ENCODE results near the gene TAOK1.
"Not testable (repeated sequence)": the region's sequence is repeated elsewhere in the genome, so short reads cannot be mapped to it uniquely, and the experiment has no call there.

The TAOK1 gene

DNA sequence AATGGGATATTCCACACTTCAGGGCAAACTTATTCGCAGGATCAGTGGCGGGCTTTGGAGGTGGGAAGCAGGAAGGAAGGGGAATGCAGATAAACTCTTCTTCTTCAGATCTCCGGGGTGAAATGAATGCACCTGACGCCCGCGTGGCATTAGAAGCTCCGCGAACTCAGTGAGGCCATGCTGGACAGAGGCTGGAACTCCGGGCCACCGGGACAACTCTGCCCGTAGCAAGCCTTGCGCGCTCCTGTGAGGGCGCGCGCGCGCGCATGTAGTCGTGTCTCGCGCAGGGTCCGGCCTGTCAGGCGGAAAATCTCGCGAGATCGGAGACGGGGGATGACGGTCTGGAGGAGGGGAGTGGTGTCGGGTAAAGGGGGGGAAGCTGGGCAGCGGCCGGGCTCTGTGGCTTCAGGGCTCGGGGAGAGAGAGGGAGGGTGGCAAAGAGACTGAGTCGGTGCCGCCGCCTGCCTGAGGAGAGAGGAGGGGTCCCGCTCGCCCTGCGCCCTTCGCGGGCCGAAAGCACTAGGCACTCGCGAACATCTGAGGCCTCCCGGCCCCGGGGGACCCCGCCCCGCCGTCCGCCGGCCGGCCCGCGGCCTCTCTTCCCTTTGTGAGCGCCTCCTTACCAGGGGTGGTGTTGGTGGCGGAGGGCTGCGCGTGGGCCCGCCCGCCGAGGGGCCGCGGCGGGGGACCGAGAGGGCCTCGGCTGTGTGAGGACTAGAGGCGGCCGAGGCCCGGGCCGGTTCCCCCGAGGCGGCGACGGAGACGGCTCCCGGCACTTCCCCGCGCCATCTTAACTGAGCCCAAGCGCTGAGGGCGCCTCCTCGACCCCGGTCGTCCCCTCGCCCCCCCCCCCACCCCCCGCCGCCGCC is at the start of gene TAOK1:
TSS of gene TAOK1 (plus strand) at position 382 of the 869 bp plus-strand sequence. CDS start 61,186 bp downstream, outside the sequence.
- intact Hi-C loops (cut with DNase I): loop anchor here (2.0 to 5.0 kb wide), 2 partner anchors 13 to 98 kb away; partner anchors contain the start of gene NUFIP2

DNA sequence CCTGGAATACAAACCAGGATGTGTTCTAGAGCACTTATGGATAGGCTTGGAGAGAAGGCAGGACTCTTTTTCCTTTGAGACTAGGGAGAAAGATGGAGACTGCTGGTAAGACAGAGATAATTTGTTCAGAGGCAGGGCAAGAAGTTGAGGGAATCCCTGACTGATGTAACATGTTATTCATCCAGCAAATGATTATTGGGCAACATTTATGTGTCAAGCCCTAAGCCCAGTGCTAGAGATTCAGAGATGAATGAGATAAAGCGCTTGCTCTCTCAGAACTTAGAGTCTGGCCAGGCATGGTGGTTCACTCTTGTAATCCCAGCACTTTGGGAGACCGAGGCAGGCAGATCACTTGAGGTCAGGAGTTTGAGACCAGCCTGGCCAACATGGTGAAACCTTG is 48.4 kb upstream of the TAOK1 start:
- intact Hi-C loops (cut with DNase I): no loop called here
- no peak for DNase-seq

More for the DNA sequence above, at the start of gene TAOK1:
- DNase-seq: peak; percentile 98 to 100 (median 99)

DNA sequence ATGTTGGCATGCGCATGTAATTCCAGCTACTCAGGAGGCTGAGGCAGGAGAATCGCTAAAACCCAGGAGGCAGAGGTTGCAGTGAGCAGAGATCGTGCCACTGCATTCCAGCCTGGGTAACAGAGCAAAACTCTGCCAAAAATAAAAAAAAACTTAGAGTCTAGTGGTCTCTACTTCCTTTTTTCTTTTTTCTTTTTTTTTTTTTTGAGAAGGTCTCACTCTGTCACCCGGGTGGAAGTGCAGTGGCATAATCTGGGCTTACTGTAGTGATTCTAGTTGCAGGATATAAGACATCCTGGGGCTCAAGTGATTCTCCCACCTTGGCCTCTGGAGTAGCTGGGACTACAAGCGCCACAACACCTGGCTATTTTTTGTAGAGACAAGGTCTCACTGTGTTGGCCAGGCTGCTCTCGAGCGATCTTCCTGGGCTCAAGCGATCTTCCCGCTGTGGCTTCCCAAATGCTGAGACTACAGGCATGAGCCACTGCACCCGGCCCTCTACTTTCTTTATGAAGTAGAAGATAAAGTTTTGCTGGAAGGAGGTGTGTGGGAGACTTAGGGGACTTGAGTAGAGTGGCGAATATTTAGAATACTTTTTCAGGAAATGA is 47.9 kb upstream of the TAOK1 start:
- intact Hi-C loops (cut with DNase I): no loop called here
- no peak for DNase-seq

DNA sequence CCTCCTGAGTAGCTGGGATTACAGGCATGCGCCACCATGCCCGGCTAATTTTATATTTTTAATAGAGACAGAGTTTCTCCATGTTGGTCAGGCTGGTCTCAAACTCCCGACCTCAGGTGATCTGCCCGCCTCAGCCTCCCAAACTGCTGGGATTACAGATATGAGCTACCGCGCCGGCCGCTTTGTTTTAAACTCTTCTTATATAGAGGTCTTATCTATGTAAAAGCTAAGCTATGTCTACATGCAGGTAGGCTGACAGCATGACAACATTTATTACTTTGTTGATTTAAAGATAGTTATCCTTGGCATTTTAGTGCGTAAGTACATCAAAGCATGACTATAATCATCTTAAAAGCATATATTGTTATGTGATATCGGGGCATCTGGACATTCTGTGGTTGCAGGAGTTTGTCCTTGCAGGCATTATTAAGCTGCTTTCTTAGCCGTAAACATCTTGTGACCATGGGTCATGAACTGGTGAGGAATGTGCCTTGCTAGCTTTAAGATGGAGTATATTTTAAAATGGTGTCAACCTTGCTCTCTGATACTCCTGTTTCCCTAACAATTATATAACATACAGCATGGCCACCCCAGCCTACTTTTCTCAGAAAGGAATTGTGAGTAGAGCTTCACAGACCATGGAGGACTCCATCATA is 45.8 kb upstream of the TAOK1 start:
- no peak for DNase-seq
- intact Hi-C loops (cut with DNase I): no loop called here

DNA sequence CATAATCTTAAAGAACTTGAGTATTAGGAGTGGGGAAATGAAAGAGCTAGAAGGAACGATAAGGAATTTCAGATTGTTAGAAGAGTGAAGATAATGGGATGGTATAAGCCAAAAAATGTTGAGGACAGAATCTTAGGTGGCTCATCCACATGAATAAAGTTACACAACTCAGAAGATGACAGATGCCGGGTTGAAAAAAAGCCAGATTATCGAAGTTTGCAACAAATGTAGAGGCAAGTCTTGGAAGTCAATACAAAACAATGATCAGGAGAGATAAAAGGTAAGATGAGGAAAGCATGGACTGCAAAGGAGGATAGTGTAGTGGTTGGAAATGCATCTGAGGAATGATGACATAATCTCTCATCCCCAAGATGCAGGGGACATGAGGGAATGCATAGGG is 45.1 kb upstream of the TAOK1 start:
- DNase-seq: no peak
- intact Hi-C loops (cut with DNase I): no loop called here

DNA sequence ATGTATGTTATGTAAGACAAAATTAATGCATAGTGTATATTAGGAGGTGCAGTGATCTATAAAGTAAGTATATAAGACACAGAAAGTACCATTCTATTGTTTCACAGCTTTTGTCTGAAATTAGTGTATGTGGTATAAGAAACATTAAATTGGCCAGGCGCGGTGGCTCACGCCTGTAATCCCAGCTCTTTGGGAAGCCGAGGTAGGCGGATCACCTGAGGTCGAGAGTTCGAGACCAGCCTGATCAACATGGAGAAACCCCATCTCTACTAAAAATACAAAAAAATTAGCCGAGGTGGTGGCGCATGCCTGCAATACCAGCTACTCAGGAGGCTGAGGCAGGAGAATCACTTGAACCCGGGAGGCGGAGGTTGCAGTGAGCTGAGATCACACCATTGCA is 44.7 kb upstream of the TAOK1 start:
- DNase-seq; intact Hi-C loops (cut with DNase I): not testable (repeated sequence)

DNA sequence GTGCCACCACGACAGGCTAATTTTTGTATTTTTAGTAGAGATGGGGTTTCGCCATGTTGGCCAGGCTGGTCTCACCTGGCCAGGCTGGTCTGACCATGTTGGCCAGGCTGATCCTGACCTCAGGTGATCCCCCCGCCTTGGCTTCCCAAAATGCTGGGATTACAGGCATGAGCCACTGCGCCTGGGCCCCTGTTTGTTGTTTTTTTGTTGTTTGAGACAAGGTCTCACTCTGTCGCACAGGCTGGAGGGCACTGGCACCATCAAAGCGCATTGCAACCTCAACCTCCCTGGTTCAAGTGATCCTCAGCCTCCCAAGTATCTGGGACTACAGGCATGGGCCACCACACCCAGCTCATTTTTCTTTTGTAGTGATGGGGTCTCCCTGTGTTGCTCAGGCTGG is 43.7 kb upstream of the TAOK1 start:
- DNase-seq: no peak
- intact Hi-C loops (cut with DNase I): no loop called here

DNA sequence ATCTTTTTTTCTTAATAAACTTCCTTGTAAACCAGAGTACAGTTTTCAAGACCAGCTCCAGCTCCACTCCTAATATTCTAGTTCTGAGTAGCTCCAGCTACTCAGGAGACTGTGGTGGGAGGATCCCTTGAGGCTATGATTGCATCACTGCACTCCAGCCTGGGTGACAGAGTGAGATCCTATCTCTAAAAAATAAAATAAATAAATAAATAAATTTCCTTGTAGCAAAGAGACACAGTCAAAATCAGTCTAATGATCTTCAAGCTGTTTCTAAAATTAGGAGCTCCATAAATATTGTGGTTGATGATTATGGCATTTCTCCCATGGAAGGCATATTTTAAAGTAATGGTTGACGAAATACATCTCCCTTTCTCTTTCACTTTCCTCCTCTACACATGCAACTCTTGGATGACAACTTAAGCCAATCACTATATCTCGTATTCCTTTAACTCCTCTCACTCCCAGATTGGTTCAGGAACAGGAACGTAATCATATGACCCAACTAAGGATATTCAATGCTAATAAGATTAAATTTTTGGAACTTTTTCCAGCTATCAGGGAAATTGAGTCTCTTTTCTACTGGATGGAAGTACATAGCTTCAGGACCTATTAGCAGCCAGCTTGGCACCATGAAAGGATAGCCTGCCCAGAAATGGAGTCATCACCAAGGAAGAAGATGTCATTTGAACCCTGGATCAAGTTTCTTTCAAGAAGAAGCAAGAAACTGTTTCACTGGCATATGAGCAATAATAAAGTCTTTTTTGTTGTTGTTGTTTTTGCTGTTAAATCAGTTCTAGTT is 42.1 kb upstream of the TAOK1 start:
- DNase-seq: no peak
- intact Hi-C loops (cut with DNase I): no loop called here

DNA sequence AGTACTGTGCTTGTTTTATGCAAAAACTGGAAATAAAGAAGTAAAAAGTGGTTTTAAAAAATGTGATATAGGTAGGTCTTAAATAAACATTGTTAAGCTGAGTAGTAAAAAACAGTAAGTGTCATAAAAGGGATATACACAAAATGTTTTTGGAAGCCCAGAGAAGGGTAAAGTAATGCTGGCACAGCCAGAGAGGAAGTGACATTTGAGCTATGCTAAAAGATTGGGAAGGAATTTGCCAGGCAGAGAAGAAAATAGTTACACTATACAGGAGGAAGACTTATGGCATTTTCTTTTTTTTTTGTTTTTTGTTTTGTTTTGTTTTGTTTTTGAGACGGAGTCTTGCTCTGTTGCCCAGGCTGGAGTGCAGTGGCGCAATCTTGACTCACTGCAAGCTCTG is 40.8 kb upstream of the TAOK1 start:
- intact Hi-C loops (cut with DNase I): no loop called here
- DNase-seq: no peak

DNA sequence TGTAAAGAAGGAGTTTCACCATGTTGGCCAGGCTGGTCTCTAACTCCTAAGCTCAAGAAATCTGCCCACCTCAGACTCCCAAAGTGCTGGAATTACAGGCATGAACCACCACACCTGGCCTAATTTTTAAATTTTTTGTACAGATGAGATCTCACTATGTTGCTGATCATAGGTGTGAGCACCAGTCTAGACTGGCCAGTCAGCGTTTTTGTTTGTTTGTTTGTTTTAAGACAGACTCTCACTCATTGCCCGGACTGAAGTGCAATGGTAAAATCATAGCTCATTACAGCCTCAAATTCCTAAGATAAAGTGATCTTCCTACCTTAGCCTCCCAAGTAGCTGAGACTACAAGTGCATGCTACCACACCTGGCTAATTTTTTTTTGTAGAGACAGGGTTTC is 38.0 kb upstream of the TAOK1 start:
- intact Hi-C loops (cut with DNase I): no loop called here
- no peak for DNase-seq

DNA sequence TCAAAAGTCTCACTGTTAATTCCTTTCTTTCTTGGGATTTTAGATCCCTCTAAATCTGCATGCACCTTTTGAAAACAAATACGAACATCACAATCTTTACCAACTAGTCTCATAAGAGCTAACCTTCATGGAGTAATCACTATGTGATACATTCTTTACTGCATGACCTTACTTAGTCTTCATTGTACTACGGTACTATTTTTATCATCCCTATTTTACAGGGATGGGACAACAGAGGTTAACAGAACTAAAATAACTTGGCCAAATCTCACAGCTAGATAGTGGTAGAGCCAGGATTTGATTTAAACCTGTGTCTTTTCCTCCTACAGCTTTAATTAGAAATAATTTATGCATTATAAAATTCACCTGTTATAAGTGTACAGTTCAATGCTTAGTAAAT is 32.9 kb upstream of the TAOK1 start:
- intact Hi-C loops (cut with DNase I): no loop called here
- DNase-seq: no peak

DNA sequence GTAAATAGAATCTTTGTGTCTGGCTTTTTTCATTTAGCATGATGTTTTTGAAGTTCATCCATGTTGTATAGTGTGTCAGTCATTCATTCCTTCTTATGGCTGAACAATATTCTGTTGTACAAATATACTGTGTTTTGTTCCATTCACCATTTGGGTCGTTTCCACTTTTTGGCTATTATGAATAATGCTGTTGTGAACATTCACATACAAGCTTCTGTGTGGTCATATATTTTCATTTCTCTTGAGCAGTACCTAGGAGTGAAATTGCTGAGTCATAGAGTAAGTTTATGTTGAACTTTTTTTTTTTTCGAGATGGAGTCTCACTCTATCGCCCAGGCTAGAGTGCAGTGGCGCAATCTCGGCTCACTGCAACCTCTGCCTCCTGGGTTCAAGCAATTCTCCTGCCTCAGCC is 32.3 kb upstream of the TAOK1 start:
- no peak for DNase-seq
- intact Hi-C loops (cut with DNase I): no loop called here

DNA sequence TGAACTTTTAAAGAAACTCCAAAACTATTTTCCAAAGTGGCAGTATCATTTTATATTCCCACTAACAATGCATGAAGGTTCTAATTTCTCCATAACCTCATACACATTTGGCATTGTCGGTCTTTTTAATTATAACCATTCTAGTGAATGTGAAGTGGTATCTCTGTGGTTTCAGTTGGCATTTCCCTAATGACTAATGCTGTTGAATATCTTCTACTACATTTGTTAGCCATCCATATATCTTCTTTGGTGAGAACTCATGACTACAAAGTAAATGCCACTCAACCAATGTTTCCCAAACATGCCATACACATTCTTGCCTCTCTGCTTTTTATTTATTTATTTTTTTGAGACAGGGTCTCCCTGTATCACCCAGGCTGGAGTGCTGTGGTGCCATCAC is 31.7 kb upstream of the TAOK1 start:
- no peak for DNase-seq
- intact Hi-C loops (cut with DNase I): no loop called here

DNA sequence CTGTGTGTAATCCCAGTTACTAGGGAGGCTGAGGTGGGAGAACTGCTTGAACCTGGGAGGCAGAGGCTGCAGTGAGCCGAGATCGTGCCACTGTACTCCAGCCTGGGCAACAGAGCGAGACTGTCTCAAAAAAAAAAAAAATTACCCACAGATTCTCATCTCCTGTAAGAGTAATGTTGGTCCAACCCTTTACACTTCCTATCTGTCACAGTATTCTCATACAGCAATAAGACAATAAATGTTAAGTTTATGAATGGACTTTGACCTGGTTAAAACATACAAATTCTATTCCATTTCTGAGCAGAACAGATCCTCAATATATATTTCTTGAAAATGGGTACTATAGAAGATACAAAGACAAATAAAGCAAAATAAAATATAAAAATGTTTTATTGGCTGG is 30.4 kb upstream of the TAOK1 start:
- no peak for DNase-seq
- intact Hi-C loops (cut with DNase I): no loop called here

DNA sequence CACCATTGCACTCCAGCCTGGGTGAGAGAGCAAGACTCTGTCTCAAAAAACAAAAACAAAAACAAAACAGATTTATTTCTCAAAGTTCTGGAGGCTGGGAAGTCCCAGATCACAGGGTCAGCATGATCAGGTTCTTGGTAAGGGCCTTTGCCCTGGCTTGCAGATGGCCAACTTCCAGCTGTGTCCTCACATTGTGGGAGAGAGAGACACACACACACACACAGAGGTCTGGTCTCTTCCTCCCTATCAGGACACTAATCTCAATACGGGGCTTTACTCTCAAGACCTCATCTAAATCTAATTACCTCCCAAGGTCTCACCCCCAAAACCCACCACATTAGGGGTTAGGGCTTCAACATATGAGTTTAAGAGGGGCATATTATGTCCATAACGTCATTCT is 26.4 kb upstream of the TAOK1 start:
- intact Hi-C loops (cut with DNase I): no loop called here

DNA sequence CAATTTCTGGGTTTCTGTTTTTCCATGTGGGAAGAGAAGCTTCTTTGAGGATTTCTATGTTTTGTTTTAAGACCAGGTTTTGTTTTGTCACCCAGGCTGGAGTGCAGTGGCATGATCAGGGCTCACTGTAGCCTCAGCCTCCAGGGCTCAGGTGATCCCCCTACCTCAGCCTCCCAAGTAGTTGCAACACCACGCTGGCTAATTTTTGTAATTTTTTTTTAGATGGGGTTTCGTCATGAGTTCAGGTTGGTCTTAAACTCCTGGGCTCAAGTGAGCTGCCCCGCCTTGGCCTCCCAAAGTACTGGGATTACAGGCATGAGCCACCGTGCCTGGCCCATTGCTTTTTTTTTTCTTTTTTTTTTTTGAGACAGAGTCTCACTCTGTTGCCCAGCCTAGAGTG is 25.5 kb upstream of the TAOK1 start:
- DNase-seq: no peak
- intact Hi-C loops (cut with DNase I): no loop called here

More for the DNA sequence above, 26.4 kb upstream of the TAOK1 start:
- no peak for DNase-seq

DNA sequence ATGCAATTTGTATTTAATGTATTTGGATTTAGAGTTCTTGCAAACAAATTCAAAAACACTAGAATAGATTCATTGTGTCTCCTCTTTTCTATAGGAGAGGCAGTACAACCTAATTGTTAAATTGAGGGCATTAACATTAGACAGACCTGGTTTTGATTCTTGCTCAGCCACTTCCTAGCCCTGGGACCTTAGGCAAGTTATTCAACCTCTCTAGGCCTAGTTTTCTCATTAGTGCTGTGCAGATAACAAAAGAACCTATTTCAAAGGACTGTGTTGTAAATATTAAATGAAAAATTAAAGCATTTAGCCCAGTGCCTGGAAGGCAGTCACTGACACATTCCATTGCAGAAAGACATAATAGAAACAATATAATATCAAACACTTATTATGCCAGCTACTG is 22.0 kb upstream of the TAOK1 start:
- intact Hi-C loops (cut with DNase I): no loop called here
- no peak for DNase-seq

DNA sequence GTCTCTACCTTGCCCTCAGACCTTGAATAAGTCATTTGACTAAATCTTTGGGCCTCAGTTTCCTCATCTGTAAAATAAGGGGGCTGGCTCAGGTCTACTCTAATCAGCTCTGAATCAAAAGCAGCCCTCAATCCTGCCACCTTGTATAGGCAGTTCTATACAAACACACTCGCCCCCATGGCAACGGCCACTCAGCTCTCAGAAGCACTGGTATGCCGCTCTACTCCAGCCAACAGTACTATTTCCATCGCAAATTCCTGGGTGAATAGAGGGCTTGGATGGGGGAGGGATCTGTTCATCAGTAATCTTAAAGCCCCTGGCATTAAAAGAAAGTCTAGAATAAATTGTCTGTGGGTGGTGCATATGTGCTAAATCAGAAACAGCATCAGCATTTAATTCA is 21.2 kb upstream of the TAOK1 start:
- intact Hi-C loops (cut with DNase I): no loop called here
- DNase-seq: no peak

DNA sequence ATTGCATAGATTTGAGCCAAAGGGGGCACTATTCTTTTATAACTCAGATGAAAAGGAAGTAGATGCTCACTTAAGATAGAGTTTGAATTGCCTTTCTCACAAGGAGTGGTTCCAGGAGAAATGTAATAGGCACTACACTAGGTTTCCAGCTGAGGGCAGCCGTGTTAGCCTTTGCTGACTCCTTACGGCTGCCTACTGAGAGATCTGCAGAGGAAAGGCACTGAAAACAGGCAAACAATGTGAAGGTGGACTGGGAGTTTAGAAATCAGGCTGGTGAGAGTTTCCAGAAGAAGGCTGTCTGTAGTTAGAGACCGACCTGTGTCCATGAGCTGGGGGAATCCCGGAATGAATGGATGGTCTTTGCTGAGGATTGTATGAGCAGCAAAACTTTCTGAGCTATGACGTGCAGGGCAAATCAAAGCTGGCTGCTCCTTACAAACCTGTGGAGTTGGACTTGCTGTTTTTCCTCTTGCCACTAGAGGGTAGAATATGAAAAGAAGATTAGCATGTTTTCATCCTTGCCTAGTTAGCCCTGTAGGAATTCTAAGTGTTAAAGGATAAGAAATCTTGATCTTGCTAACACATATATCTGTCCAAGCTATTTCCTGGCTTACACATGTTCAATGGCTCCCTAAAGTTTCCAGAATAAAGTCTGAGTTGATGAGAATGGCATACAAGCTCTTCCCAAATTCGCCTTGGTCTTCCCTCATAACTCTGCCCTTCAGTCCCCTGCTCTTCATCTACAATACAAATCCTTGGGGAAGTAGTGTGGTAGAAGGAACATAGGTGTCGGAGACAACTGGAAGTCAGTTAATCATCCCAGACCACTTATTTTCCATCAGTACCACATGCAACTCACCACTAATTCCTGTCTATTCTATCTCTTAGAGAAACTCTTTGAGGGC is 20.1 kb upstream of the TAOK1 start:
- DNase-seq: peak in 6 of 10 donors; percentile 35 to 86 (median 46)
- intact Hi-C loops (cut with DNase I): loop anchor here (1.0 kb wide), 1 partner anchor 167 kb away; no protein-coding TSS in a partner anchor

Measured in posterior cingulate gyrus (tissue), 11 donors.